Jurkat, Clone E6-1 (cell line): ENCODE measurements around the gene STIMATE.
A peak's percentile ranks its signal among the peaks of the same experiment; 100 is the strongest.

ENCODE experiments used
- DNase-seq: peaks from one replicate; pipeline ENCODE4 v3.0.0-alpha.2; 2011; ENCODE audit warnings: low read depth, low spot score
- H3K4me3 ChIP-seq: 2 replicates; pipeline ENCODE4 v1.5.1; 2011; ENCODE audit warnings: mild to moderate bottlenecking, low read length, control low read depth, moderate library complexity

The STIMATE gene

GRCh38 chr3:52831500-52832301, 65.6 kb downstream of the STIMATE start:
- H3K4me3 ChIP-seq = no peak overlapping the region
- no peak for DNase-seq

- H3K4me3 ChIP-seq = no peak within 1 kb of the TSS
- no peak for DNase-seq
These were observed 66.7 kb downstream of the STIMATE start, which contains the start of gene ITIH4 for GRCh38 chr3:52830535-52831258. ITIH4 (minus strand) TSS chr3:52830672; CDS start chr3:52830642, 30 bp downstream.

- no peak overlapping the region for H3K4me3 ChIP-seq
- no peak for DNase-seq
These were observed 67.4 kb downstream of the STIMATE start for GRCh38 chr3:52829906-52830463.

- no peak for DNase-seq
- no peak overlapping the region for H3K4me3 ChIP-seq
These were observed 67.9 kb downstream of the STIMATE start for GRCh38 chr3:52829482-52829881.

- DNase-seq = no peak
- H3K4me3 ChIP-seq = no peak overlapping the region
These were observed 69.4 kb downstream of the STIMATE start for GRCh38 chr3:52827866-52828376.

- H3K4me3 ChIP-seq = no peak overlapping the region
- no peak for DNase-seq
These were observed 69.9 kb downstream of the STIMATE start for GRCh38 chr3:52827441-52827840.

GRCh38 chr3:52824037-52824436, 73.3 kb downstream of the STIMATE start:
- DNase-seq = no peak
- no peak overlapping the region for H3K4me3 ChIP-seq

- H3K4me3 ChIP-seq = no peak overlapping the region
- DNase-seq = no peak
These were observed 75.0 kb downstream of the STIMATE start for GRCh38 chr3:52822363-52822762.

- DNase-seq = no peak
- H3K4me3 ChIP-seq = no peak overlapping the region
These were observed 76.6 kb downstream of the STIMATE start for GRCh38 chr3:52820736-52821135.

GRCh38 chr3:52819936-52820335, 77.4 kb downstream of the STIMATE start:
- H3K4me3 ChIP-seq = no peak overlapping the region
- no peak for DNase-seq

GRCh38 chr3:52817860-52818259, 79.5 kb downstream of the STIMATE start:
- no peak for DNase-seq
- H3K4me3 ChIP-seq = no peak overlapping the region

- DNase-seq = no peak
- H3K4me3 ChIP-seq = no peak overlapping the region
These were observed 80.1 kb downstream of the STIMATE start for GRCh38 chr3:52817221-52817620.

- H3K4me3 ChIP-seq = no peak overlapping the region
- DNase-seq = no peak
These were observed 80.7 kb downstream of the STIMATE start for GRCh38 chr3:52816654-52817053.

- no peak overlapping the region for H3K4me3 ChIP-seq
- DNase-seq = no peak
These were observed 81.1 kb downstream of the STIMATE start for GRCh38 chr3:52816199-52816598.

- no peak overlapping the region for H3K4me3 ChIP-seq
- DNase-seq = no peak
These were observed 83.5 kb downstream of the STIMATE start for GRCh38 chr3:52813810-52814209.

GRCh38 chr3:52811452-52812011, 85.8 kb downstream of the STIMATE start:
- peak; percentile 40 for DNase-seq
- H3K4me3 ChIP-seq = no peak overlapping the region

GRCh38 chr3:52810923-52811322, 86.4 kb downstream of the STIMATE start:
- DNase-seq = no peak

GRCh38 chr3:52809662-52810377, 87.5 kb downstream of the STIMATE start:
- peak; percentile 97 for DNase-seq

More at GRCh38 chr3:52810923-52811322, 86.4 kb downstream of the STIMATE start:
- no peak overlapping the region for H3K4me3 ChIP-seq

GRCh38 chr3:52809149-52809548, 88.2 kb downstream of the STIMATE start:
- no peak for DNase-seq
- no peak overlapping the region for H3K4me3 ChIP-seq

More at GRCh38 chr3:52809662-52810377, 87.5 kb downstream of the STIMATE start:
- H3K4me3 ChIP-seq = peak overlapping the region; percentile 29
